HepG2 (cell line): ENCODE measurements around the gene CHRM5. TPM values are rescaled to one million over a fixed set of nuclear protein-coding genes. Genes with fewer than 3 reads are reported as not detected.
A peak's percentile ranks its signal among the peaks of the same experiment; 100 is the strongest.

Experiments
- ATAC-seq: fragments of 200-7000 bp; cut with Tn5 transposase; 3 replicates; pipeline ENCODE4 v1.9.1; 2020; ENCODE audit warnings: mild to moderate bottlenecking, moderate library complexity
- BruUV-seq: library from RNA; stranded (reverse); fragments of 400-500 nt; replicated peaks from 2 replicates; lab custom pipeline; 2021; lab: Mats Ljungman, UMichigan
- CTCF ChIA-PET: fragments of 300-600 bp; formaldehyde crosslinking; extraction: SDS; loops from one replicate; lab custom pipeline; 2021; ENCODE audit warnings: low total read pairs, inconsistent platforms, low intra/inter-chr PET ratio; lab: Yijun Ruan, JAX
- POLR2A ChIA-PET: fragments of 350-600 bp; sonication (Branson Sonifier 250); formaldehyde crosslinking; loops from one replicate; lab custom pipeline; 2020; ENCODE audit warnings: antibody characterized with exemption, inconsistent platforms; lab: Yijun Ruan, JAX
- DNase-seq: peaks from one replicate; pipeline ENCODE4 v3.0.0-alpha.2; 2015; ENCODE audit warnings: low spot score
- FAIRE-seq: peaks from 3 replicates; lab custom pipeline; 2011; peaks lifted over from hg19 to GRCh38; lab: Jason Lieb, UNC
- H2AFZ ChIP-seq: one replicate; pipeline ENCODE4 v1.6.1; 2011; ENCODE audit warnings: low read length, inconsistent platforms
- H3K27ac ChIP-seq: fragments of 300-600 bp; 3 replicates; pipeline ENCODE4 v1.8.0; 2011; ENCODE audit warnings: mixed run types, mild to moderate bottlenecking, mixed read lengths, low read length, inconsistent platforms; ENCODE audit not compliant: insufficient read depth; ENCODE audit errors: extremely low read length
- H3K27me3 ChIP-seq, 2 experiments: fragments of 200-600 bp in 1 of 2; 2 replicates in 1 of 2; 3 replicates in 1 of 2; pipeline versions ENCODE4 v1.6.0 to v1.8.0; 2011; ENCODE audit warnings: low read length in 2 of 2, mild to moderate bottlenecking in 2 of 2, moderate library complexity in 2 of 2, inconsistent platforms in 1 of 2; ENCODE audit not compliant: insufficient read depth in 2 of 2, control insufficient read depth in 1 of 2
- H3K36me3 ChIP-seq, 2 experiments: fragments of 200-600 bp in 1 of 2; replicated peaks in 1 of 2; 2 replicates in 1 of 2; 3 replicates in 1 of 2; pipeline versions ENCODE4 v1.5.1 to v1.8.0; 2011; ENCODE audit warnings: low read length in 2 of 2, inconsistent platforms in 1 of 2; ENCODE audit not compliant: insufficient read depth in 2 of 2, control insufficient read depth in 1 of 2
- H3K4me1 ChIP-seq: 2 replicates; pipeline ENCODE4 v1.5.1; 2012; ENCODE audit warnings: low read length, inconsistent platforms; ENCODE audit not compliant: insufficient read depth
- H3K4me2 ChIP-seq: 2 replicates; pipeline ENCODE4 v1.6.0; 2011; ENCODE audit warnings: low read depth, low read length, inconsistent platforms
- H3K4me3 ChIP-seq, 3 experiments: fragments of 200-600 bp in 1 of 3; sonication (generic), shearing (Covaris generic) in 1 of 3; replicated peaks in 1 of 3; 2 replicates each; pipeline ENCODE4 v1.5.1; 2011 to 2016; ENCODE audit warnings: low read length in 3 of 3, inconsistent platforms in 2 of 3, low read depth in 2 of 3, mild to moderate bottlenecking in 2 of 3, control low read depth in 1 of 3, mixed read lengths in 1 of 3; ENCODE audit not compliant: insufficient read depth in 1 of 3
- H3K79me2 ChIP-seq: one replicate; pipeline ENCODE4 v1.6.1; 2011; ENCODE audit warnings: low read length, inconsistent platforms; ENCODE audit not compliant: insufficient read depth
- H3K9ac ChIP-seq: 2 replicates; pipeline ENCODE4 v1.6.0; 2011; ENCODE audit warnings: mild to moderate bottlenecking, low read depth, low read length, inconsistent platforms; ENCODE audit not compliant: insufficient read depth
- H3K9me3 ChIP-seq: 2 replicates; pipeline ENCODE4 v1.5.1; 2012; ENCODE audit warnings: mild to moderate bottlenecking, low read length
- H4K20me1 ChIP-seq: 2 replicates; pipeline ENCODE4 v1.6.0; 2011; ENCODE audit warnings: inconsistent platforms, mild to moderate bottlenecking, low read length, moderate library complexity; ENCODE audit not compliant: insufficient read depth
- ARNT ChIP-seq: fragments of 450-650 bp; IDR thresholded peaks from 2 replicates; pipeline ENCODE4 v1.6.1; 2017
- BRCA1 ChIP-seq: sonication (generic); formaldehyde crosslinking; IDR thresholded peaks from 2 replicates; pipeline ENCODE4 v1.4.0; 2020; ENCODE audit warnings: missing genetic modification reagents
- DNMT3B ChIP-seq: conservative IDR thresholded peaks from 2 replicates; pipeline ENCODE4 v1.6.1; 2016; ENCODE audit warnings: missing biosample characterization, control low read depth
- FOXO1 ChIP-seq: sonication (generic); formaldehyde crosslinking; IDR thresholded peaks from 2 replicates; pipeline ENCODE4 v1.4.0; 2020; ENCODE audit warnings: missing genetic modification reagents
- PHF8 ChIP-seq: sonication (generic); formaldehyde crosslinking; IDR thresholded peaks from 2 replicates; pipeline ENCODE4 v1.5.0; 2020; ENCODE audit warnings: missing genetic modification reagents
- WGBS: methylation state at CpG from one replicate; pipeline ENCODE4 v1.1.6; 2017; ENCODE audit warnings: low lambda C conversion rate; 5-methylcytosine and 5-hydroxymethylcytosine counted together
- in situ Hi-C: cut with HindIII; loops from 2 replicates; pipeline ENCODE4 v1.10.0; 2017; ENCODE audit warnings: low pct_unique_long_range_greater_than_20kb; ENCODE audit not compliant: extremely low pct_ligation_motif_present
- intact Hi-C: fragments of 100-400 bp; cut with micrococcal nuclease; formaldehyde crosslinking; loops from one replicate; pipeline ENCODE4 v1.10.0; 2022; ENCODE audit not compliant: unreplicated experiment
- polyA plus RNA-seq, 8 experiments: library from polyadenylated mRNA; depleted of rRNA in 3 of 8; stranded (reverse) in 7 of 8; unstranded in 1 of 8; fragments of >200 nt; fragmentation: Illumina TruSeq in 4 of 8; extraction: Trizol in 4 of 8; gene quantifications; 2 replicates each; pipeline versions ENCODE4 v1.2.1 to v1.2.3, GENCODE V29; 2011 to 2016; ENCODE audit warnings: low read depth in 4 of 8, missing spikeins in 1 of 8, mixed read lengths in 1 of 8; ENCODE audit not compliant: insufficient read depth in 1 of 8
- total RNA-seq, 5 experiments: library from RNA; depleted of rRNA; stranded (reverse); fragments of >200 nt; fragmentation: Illumina TruSeq; extraction: Trizol; gene quantifications; 2 replicates each; pipeline ENCODE4 v1.2.3, GENCODE V29; 2016; ENCODE audit warnings: low read depth in 1 of 5
- TF ChIP-seq, protein P1 (sequence below), 2 experiments: fragments of 450-650 bp in 1 of 2; sonication (generic) in 1 of 2; formaldehyde crosslinking in 1 of 2; IDR thresholded peaks; 2 replicates each; pipeline versions ENCODE4 v1.6.1 to v1.8.0; 2016 to 2022; ENCODE audit warnings: antibody characterized with exemption in 1 of 2, mild to moderate bottlenecking in 1 of 2, missing genetic modification reagents in 1 of 2
- TF ChIP-seq, protein P2 (sequence below): sonication (generic); formaldehyde crosslinking; conservative IDR thresholded peaks from 2 replicates; pipeline ENCODE4 v1.8.0; 2022; ENCODE audit warnings: mild to moderate bottlenecking, moderate library complexity, missing genetic modification reagents

The CHRM5 gene
- total and polyA plus RNA-seq, 2 of the 13 experiments (the other 11 are each of a cell fraction or from before 2014, with no cell fraction given) = not detected

- FAIRE-seq (no peak), DNase-seq (no peak)
- H3K4me1 ChIP-seq = peaks cover 12% of the 10 kb centered on the region
- no peak overlapping the region for H3K9ac ChIP-seq
- no peaks in the 10 kb centered on the region for H3K79me2 ChIP-seq
- no peaks in the 10 kb centered on the region for H3K27me3 ChIP-seq
- no peaks in the 10 kb centered on the region for H3K9me3 ChIP-seq
- no peak overlapping the region for H3K27ac ChIP-seq
- TF ChIP-seq ARNT (no peak), DNMT3B (CRISPR knock-in tag) (no peak), BRCA1 (CRISPR knock-in tag) (no peak), FOXO1 (CRISPR knock-in tag) (no peak), PHF8 (CRISPR knock-in tag) (no peak)
- TF ChIP-seq, protein P1, sequence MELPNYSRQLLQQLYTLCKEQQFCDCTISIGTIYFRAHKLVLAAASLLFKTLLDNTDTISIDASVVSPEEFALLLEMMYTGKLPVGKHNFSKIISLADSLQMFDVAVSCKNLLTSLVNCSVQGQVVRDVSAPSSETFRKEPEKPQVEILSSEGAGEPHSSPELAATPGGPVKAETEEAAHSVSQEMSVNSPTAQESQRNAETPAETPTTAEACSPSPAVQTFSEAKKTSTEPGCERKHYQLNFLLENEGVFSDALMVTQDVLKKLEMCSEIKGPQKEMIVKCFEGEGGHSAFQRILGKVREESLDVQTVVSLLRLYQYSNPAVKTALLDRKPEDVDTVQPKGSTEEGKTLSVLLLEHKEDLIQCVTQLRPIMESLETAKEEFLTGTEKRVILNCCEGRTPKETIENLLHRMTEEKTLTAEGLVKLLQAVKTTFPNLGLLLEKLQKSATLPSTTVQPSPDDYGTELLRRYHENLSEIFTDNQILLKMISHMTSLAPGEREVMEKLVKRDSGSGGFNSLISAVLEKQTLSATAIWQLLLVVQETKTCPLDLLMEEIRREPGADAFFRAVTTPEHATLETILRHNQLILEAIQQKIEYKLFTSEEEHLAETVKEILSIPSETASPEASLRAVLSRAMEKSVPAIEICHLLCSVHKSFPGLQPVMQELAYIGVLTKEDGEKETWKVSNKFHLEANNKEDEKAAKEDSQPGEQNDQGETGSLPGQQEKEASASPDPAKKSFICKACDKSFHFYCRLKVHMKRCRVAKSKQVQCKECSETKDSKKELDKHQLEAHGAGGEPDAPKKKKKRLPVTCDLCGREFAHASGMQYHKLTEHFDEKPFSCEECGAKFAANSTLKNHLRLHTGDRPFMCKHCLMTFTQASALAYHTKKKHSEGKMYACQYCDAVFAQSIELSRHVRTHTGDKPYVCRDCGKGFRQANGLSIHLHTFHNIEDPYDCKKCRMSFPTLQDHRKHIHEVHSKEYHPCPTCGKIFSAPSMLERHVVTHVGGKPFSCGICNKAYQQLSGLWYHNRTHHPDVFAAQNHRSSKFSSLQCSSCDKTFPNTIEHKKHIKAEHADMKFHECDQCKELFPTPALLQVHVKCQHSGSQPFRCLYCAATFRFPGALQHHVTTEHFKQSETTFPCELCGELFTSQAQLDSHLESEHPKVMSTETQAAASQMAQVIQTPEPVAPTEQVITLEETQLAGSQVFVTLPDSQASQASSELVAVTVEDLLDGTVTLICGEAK (IDR thresholded peaks at IDR 0.05) = peak; percentile 65
- TF ChIP-seq, protein P1 (CRISPR knock-in tag; IDR thresholded peaks at IDR 0.05) = peak; percentile 97
- TF ChIP-seq, protein P2, sequence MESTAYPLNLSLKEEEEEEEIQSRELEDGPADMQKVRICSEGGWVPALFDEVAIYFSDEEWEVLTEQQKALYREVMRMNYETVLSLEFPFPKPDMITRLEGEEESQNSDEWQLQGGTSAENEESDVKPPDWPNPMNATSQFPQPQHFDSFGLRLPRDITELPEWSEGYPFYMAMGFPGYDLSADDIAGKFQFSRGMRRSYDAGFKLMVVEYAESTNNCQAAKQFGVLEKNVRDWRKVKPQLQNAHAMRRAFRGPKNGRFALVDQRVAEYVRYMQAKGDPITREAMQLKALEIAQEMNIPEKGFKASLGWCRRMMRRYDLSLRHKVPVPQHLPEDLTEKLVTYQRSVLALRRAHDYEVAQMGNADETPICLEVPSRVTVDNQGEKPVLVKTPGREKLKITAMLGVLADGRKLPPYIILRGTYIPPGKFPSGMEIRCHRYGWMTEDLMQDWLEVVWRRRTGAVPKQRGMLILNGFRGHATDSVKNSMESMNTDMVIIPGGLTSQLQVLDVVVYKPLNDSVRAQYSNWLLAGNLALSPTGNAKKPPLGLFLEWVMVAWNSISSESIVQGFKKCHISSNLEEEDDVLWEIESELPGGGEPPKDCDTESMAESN (CRISPR knock-in tag) = no peak
- TF ChIP-seq, all 625 proteins: peak for 1
- Histone ChIP-seq H3K36me3 (no peaks in the 10 kb centered on the region), H3K4me3 (no peak overlapping the region), H3K4me2 (no peak overlapping the region), H2AFZ (no peak overlapping the region), H4K20me1 (no peaks in the 10 kb centered on the region)
- 90% methylated on average over 1 of the region's 1 CpG for WGBS
- BruUV-seq = no TSS peak
- ATAC-seq = no peak
- in situ Hi-C loops (no loop called here), intact Hi-C loops (no loop called here)
- ChIA-PET POLR2A (no interaction called here), CTCF (no interaction called here)
Observed at GRCh38 chr15:33923446-33923845, 44.9 kb upstream of the CHRM5 start.
